HG03520 (cell line): Measurements from ENCODE around the gene SARDH.

Source experiments
- ATAC-seq: cut with Tn5 transposase; IDR thresholded peaks from one replicate; pipeline ENCODE4 v1.9.1; 2021; ENCODE audit warnings: mild to moderate bottlenecking, moderate library complexity; ENCODE audit not compliant: unreplicated experiment

Gene SARDH

GRCh38 chr9:133737774-133738639 is at the start of gene SARDH:
Gene SARDH (minus strand): TSS chr9:133738352. CDS start chr9:133734173, 4,179 bp downstream.
- ATAC-seq: no peak

GRCh38 chr9:133787754-133788025 is 49.5 kb upstream of the SARDH start:
- ATAC-seq: no peak

- ATAC-seq: no peak
Measured at GRCh38 chr9:133786907-133787753, 49.0 kb upstream of the SARDH start.

- ATAC-seq: peak; percentile 41
Measured at GRCh38 chr9:133786371-133786753, 48.2 kb upstream of the SARDH start.

- ATAC-seq: no peak
Measured at GRCh38 chr9:133785753-133786370, 47.7 kb upstream of the SARDH start.

GRCh38 chr9:133784731-133785561 is 46.8 kb upstream of the SARDH start:
- ATAC-seq: no peak

GRCh38 chr9:133783331-133783731 is 45.2 kb upstream of the SARDH start:
- ATAC-seq: no peak

GRCh38 chr9:133782157-133783130 is 44.3 kb upstream of the SARDH start:
- no peak for ATAC-seq

GRCh38 chr9:133781828-133782135 is 43.6 kb upstream of the SARDH start:
- no peak for ATAC-seq

GRCh38 chr9:133780962-133781827 is 43.0 kb upstream of the SARDH start:
- no peak for ATAC-seq

- no peak for ATAC-seq
Measured at GRCh38 chr9:133780404-133780945, 42.3 kb upstream of the SARDH start.

GRCh38 chr9:133779516-133780403 is 41.6 kb upstream of the SARDH start:
- no peak for ATAC-seq

- no peak for ATAC-seq
Measured at GRCh38 chr9:133779081-133779480, 40.9 kb upstream of the SARDH start.

GRCh38 chr9:133778336-133779013 is 40.3 kb upstream of the SARDH start:
- ATAC-seq: no peak

GRCh38 chr9:133777871-133778270 is 39.7 kb upstream of the SARDH start:
- no peak for ATAC-seq

- no peak for ATAC-seq
Measured at GRCh38 chr9:133777068-133777791, 39.1 kb upstream of the SARDH start.
